DMS79 (cell line): ENCODE data around the gene MYO1B.
A peak's percentile ranks its signal among the peaks of the same experiment; 100 is the strongest.

Source experiments
- DNase-seq: peaks from one replicate; lab custom pipeline; 2025; lab: John Stamatoyannopoulos, UW

Gene MYO1B

DNA sequence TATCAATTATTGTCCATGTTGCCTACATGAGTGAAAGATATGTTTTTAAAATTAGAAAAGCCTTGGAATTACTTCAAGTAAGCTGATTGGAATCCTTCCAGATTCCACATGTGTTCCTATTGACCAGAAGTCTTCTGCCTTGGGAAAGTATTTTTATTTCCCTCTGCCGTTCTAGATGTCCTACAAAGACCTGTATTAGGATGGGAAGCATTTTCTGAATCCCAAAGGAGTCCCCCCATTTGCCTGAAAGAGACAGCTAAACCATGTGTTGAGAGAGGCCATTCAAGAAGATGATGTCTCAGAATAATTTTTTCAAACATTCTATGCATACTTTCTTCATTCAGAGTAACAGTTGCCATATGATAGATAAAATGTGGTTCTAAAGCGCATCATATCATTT is 19.0 kb upstream of the MYO1B start:
- DNase-seq = no peak

DNA sequence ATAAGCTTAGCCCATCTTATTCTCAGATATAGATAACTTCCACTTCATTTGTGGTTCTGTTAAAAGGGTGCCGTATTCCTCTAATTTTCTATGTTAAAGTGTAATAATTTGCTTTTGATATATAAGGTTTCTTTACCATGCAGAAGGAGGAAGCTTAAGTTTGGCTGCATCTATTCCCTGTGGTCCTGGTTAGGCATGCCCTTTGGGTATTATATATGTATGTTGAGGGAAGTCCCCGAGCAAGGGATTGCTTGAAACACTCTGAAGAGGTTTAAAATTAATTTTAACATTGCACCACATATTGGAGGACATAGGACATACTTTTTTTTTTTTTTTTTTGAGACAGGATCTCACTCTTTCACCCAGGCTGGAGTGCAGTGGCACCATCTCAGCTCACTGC is 16.9 kb upstream of the MYO1B start:
- no peak for DNase-seq

DNA sequence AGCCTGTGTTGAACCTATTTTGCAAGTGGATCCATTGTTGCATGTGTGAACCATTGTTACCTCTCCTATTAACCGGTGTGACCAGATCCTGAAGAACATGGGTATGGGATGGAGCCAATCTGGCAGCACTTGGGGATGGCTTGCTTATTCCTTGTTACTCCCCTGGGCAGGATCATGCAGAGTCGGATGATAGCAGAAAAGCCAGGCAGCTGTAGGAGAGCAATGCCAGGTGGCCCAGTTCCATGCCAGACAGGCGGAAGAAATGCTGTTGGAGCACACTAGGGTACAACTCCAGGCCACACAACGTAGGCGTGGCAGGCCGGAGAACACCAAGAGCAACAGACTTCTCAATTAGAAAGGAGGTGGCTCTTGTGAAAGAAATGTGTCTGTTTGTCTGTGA is 16.3 kb upstream of the MYO1B start:
- DNase-seq = no peak

DNA sequence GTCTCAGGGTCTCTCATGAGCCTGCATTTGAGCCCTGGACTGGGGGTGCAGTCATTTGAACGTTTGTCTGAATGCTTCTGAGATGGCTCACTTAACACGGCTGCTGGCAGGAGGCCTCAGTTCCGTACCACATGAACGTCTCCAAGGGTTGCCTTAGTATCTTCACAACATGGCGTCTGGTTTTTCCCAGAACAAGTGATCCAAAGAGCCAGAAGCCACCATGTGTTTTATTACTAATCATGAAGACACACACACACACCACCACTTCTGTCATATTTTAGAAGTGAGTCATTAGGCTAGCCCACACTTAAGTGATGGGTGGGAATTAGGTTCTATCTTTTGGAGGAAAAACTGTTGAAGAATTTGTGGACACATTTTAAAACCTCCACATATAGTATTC is 15.0 kb upstream of the MYO1B start:
- DNase-seq = no peak

DNA sequence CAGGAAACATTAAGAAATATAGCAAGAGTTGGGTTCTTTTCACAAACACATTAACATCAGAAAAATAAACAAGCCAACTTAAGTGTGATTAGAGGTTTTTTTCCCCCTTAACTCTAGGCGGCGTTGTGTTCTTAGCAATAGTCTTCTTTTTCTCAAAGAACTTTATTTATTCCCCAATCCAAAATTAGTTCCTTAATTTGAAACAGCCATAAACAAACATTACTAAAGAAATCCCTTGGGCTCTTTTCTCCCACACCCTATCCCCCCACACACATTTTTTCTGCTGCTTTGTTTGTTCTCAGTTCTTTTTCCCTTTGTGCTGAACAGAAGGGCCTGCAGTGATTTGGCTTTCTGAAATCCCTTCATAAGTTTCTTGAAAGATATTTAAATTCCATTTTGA is 13.2 kb upstream of the MYO1B start:
- no peak for DNase-seq

DNA sequence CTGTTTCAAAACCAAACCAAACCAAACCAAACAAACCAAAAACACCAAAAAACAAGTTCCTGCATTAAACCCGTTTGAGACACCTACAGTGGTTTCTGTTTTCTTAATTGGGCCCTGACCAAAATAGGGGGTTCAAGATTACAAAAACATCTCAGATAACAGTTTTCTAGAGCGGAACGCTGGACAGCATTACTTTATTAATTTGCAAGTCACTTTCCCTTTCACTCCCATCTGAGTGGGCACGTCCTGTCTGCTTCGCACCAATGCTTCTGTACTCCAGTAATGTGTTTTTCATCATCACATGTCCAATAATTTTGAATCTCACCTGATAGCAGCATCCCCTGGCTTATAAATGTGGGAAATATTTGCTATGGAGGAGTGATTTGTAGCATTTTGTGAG is 11.7 kb upstream of the MYO1B start:
- no peak for DNase-seq

DNA sequence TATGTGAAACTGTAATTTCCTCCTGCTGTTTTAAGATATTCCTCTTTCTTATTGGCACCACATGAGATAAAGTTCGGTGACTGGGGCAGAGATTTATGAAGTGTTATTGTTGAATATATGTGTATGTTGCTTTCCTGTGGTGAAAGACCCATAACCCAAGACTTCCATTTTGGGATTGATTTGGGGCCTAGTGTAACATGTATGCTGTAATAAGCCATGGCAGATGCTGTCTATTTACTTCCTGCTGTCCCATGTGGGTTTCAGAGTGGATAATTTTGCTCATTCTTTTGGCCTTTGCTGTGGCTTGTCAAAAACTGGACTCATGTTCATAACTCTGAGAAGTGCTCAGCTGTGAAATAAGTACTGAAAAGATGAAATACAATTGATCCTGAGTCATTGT is 10.8 kb upstream of the MYO1B start:
- no peak for DNase-seq

DNA sequence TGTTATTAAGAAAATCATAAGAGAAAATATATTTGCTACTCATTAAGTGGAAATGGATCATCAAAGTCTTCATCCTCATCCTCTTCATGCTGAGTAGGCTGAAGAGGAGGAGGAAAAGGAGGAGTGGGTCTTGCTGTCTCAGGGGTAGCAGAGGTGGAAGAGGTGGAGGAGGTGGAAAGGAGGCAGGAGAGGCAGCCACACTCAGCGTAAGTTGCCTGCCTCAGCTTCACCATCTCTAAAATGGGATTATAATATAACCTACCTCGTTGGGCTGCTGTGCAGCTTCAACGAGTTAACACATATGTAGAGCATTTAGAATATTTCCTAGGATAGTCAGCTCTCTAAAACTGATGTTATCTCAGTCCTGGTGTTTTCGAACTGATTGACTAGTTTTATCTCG is 4.3 kb upstream of the MYO1B start:
- no peak for DNase-seq

DNA sequence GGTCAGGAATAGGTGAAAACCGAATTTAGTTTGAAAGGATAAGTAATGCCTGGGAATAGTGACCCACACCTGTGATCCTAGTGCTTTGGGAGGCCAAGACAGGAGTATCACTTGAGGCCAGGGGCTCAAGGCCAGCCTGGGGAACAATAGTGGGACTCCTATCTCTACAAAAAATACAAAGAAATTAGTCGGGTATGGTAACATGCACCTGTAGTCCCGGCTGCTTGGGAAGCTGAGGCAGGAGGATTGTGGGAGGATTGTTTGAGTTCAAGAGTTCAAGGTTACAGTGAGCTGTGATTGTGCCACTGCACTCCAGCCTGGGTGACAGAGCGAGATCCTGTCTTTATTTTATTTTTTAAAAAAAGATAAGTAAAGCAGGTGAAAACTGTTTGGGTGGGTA is 3.8 kb upstream of the MYO1B start:
- no peak for DNase-seq

DNA sequence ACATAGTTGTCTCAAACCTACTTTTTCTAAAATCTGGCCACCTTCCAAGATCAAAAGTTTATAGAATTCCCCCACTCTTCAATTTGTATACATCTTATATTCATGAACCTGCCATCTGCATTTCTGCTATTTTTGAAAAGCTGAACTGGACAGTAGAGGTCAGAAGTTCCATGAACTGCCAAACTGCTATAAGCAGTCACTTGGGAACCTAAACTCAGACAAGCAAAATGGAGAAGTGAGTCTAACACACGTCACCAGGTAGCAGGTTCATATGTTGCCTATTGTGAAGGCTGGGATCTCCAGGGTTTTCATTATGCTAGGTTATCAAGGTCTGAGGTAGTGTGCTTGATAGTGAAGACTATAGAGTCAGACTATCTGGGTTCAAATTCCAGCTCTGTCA is 2.0 kb upstream of the MYO1B start:
- DNase-seq = no peak

DNA sequence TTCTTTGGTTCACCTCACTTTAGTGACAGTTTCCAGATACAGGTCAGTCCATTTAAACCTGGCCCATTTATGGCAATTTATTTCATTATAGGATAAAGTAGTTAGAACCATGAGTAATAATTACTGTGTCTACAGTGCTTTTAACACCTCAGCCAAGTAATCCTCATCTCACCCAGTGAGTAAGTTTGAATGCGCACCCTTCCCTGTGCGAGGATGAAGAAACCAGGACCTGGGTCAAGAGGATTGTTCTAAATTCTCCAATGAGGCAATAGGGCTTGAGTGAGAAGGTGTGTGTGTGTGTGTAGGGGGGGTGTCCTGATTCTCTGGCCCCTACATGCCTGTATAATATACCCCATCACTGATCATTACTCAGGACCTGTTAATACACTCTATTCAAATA is 854 bp upstream of the MYO1B start:
- no peak for DNase-seq

DNA sequence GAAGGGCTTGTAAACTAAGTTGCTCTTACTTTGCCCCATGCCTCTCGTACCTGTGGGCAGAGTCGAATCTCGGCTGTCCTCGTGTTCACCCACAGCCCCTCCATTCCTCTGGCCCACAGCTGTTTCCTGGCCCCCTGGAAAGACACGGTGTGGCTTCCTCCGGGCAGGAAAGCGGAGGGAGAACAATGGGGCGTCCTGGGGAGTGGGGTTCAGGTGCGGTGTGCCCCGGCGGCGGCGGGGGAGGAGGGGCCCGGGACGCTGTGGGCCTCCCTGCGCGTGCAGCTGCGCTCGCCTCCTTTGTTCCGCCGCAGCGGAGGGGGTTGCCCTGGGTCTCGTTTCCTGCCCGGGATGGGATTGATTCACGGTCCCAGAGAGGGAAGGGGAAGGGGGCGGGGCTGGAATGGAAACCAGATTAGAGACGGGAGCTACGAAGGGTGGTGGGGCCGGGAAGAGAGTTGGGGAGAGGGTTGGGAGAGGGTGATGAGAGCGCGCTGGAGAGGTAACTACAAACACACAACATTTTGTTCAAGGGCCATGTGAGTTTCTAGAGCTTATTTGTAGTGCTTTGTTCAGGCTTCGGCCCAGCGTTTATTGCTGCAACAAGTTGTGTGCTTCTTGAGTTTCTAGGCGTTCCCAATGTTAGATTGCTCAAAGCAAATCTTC is 796 bp downstream of the MYO1B start:
- peak; percentile 30 for DNase-seq

DNA sequence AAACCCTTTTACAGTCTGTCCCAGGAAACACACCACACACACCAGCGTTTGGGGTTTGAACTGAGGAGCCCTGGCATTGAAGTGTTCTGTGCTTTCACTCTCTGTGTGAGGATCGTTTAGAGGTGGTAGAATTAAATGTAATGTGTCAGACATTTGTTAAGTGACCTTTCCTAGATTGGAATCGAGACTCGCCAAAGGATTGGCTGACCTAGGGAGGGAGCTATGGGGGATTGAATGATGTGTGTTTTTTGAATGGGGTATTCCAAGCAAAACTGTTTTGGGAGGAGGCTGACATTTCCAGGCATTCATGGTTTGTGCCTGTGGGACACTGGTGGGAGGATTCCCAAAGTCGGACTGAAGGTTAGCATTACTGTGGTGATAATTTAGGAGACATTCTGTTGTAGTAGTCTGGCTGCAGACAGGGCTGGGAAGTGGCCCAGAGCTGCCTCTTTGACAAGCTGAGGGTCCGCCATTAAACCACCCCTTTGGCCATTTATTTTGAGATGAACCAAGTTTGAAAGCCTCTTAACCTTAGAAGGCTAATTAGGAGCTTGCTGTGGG is 1.7 kb downstream of the MYO1B start:
- no peak for DNase-seq

DNA sequence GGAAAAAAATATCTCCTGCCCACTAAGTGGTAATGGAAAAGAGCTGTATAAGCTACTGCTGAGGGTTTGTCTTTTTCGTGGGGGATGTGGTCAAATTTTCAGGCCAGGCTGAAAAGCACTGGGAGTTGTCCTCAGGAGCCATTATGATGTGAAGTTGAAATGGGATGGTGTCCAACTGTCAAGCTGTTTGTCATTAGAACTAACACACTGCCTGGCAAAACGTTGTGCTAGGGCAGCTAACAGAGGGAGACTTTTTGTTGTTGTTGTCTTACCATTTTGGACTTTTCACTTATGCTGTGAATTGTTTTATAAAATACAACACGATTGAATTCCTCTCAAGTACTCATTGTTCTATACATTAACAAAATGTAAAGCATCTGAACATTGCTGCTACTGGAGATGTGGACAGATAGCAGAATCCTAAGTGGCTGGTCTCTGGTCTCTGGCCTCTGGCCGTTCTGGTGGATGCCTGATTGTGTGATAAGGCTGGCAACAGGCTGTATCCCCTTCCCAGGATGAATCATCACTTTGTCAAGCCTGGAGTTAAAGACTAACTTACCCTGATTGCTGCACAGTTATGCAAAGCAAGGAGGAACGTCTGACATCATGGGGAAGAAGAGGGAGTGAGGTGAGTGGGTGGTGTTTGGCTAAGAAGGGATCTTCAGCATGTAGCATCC is 2.3 kb downstream of the MYO1B start:
- no peak for DNase-seq

DNA sequence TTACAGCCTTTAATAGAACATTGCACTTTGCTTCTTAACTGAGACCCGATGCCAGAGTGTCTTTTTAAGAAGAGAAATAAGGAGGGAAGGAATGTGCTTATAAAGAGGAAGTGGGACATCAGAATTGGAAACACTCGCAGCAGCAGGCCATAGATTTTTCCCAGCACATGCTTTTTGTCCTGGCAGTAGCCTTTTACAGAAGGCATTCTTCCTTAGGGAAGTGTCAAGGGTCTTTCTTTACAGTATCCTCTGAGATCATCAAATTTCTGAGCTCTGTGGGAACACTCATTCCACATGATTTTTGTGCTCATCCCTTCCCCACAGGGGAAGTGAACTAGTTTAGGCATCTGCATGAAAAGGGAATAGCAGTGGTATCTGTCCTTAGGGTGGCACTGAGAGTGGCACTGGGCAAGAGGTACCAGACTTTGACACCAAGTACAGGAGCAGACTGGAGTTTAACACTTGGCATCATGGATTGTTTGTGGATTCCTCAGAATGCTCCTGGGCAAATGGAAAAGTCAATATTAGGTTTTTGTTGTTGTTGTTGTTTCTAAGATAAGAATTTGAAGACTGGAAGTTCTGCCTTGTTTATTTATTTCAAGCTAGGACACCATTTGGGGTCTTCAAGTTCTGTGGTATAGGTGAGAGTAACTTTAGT is 4.1 kb downstream of the MYO1B start:
- no peak for DNase-seq

DNA sequence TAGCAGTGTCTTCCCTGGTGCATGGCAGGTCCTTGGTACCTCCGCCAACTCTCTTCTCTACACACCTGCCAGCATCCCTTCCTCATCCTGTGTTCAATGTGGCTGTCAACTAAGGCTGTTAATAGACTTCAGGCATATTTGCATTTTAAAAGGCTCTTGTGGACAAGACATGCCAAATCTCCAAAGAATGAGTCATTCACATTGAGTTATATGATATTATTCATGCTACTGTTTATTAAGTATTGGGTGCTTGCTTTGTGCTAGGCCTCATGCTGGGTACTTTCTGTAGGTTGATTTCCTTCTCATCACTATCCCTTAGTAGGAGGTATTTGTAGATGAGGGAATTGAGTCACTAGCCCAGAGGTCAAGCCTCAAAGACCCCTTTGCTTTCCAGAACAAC is 5.2 kb downstream of the MYO1B start:
- DNase-seq = no peak

DNA sequence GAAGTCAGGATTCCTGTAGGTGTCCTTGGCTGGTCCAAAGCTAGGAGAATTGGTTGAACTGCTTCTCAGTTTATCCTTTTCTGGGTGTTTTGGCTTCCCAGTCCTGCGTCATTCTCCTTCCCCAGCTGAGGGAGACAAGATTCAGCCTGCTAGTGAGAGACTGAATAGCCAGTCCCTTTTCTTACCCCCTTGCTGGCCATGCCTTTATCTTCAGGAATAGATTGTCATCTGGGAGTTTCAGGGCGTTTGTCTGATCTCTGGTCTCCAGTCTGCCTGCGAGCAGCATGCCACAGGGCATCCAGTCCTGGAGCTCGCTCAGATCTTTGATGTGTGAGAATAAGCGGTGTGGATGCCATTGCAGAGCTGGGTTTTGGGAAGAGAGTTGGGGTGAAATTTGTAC is 5.8 kb downstream of the MYO1B start:
- no peak for DNase-seq

DNA sequence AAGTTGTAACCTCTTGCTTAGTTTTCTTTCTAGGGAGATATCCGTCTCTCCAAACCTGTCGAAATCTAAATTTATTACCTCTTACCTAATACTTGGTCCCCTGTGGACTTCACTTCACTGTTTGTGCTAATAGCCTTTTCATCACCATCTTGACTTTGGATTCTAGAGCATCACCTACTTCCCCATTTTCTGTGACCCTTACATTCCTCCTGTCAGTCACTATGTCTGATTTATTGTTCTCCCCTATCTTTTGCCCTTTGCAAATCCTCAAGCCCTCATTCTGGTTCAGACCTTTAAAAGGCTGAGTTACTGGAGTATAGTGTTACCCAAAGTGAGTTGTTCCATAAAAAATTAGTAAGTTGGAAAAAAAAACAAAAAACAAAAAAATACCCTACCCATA is 7.5 kb downstream of the MYO1B start:
- DNase-seq = no peak

DNA sequence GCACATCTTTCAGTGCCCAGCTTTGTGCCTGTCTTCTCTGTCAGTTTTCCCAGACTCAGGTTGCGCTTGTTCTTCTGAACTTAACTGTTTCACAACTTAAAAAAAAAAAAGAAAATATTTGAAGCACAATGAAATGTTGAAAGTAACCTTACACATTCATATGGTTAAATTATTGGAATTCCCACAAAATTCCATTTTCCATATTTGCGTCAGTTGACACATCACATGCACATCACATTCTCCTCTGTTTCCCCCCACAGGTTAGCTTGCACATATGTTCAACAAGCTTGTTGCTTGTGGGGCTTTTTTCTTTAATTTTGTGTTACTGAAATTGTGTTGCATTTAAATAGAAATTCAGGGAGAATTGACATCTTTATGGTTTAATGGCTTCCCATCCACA is 8.3 kb downstream of the MYO1B start:
- no peak for DNase-seq

DNA sequence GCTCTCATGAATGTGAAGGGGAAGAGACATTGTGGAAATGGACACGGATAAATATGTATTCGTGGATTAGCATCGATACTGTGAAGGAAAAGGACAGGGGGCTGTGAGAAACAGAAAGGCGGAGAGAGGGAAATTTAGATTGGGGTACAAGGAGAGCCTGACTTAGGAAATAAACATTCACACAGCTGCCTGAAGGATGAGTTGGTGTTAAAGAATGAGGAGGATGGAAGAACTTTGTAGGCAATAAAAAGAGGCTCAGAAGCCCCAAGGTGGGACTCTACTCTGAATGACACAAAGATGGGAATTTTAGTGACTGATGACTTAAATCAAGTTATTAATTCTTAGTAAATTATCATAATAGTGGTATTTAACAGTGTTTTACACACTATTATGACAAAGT is 10.1 kb downstream of the MYO1B start:
- DNase-seq = no peak

DNA sequence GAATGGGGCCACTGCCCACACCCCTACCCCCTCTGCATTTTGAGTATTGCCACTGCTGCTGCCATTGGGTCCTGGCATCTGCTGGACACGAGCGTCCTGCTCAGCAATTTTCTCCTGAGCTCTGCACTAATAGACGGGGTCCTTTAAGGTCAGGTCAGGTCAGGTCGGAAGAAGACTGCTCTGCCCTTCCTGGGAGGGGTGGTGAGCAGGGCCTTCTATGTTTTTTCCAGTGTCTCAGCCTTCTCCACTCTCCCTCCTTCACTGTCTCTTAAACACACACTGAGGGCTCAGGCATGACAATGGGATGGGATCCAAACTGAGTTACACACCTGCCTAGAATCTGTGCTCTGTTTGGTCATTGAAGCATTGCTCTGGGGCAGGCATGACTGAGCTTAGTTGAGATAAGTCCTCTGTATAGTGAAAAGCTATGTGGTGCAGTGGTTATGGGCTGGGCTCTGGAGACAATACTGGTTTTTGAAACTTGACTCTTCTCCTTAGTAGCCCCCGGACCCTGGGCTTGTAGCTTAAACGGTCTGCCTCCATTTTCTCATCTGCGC is 10.6 kb downstream of the MYO1B start:
- no peak for DNase-seq

DNA sequence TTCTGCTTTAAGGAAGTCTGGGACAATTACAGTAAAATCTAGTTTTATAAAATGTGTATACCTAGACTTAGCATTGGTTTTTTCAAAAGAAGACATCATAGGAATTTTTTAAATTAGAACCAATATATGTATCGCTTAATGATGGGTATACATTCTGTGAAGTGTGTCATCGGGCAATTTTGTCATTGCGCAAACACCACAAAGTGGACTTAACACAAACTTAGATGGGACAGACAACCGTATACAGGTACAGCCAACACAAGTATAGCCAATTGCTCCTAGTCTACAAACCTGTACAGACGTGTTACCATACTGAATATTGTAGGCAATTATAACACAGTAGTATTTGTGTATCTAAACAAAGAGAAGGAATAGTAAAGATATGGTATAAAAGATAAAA is 12.7 kb downstream of the MYO1B start:
- no peak for DNase-seq

DNA sequence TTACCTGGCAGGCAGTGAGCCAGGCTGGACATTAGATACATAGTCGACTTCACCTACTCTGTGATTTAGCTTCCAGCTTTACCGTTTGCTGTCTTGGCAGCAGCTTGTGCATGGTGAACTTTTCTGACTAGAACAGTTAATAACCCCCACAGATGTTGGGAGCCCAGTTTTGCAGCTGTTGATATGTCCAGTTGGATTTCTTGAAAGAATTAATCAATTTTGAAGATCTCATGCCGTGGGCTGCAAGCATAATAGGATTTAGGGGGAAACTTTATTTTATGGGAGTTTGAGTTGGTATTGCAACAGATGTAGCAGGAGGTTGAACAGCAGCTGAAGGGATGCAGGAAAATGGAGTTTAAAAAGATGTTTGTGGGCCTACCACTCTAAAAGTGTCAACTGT is 13.8 kb downstream of the MYO1B start:
- no peak for DNase-seq
